PC-9 (cell line): Measurements from ENCODE around the gene KATNA1. TPM values are rescaled to one million over a fixed set of nuclear protein-coding genes. Genes with fewer than 3 reads are reported as not detected.
"Not testable (repeated sequence)": the region's sequence is repeated elsewhere in the genome, so short reads cannot be mapped to it uniquely, and the experiment has no call there.

ENCODE experiments used
- BruUV-seq: library from RNA; stranded (reverse); fragments of 400-500 nt; replicated peaks from 2 replicates; lab custom pipeline; 2021; lab: Mats Ljungman, UMichigan
- CTCF ChIA-PET: fragments of 300-600 bp; sonication (Branson Sonifier 250); formaldehyde crosslinking; loops from one replicate; lab custom pipeline; 2022; ENCODE audit warnings: antibody characterized with exemption; lab: Charles Lee
- POLR2A ChIA-PET: fragments of 300-600 bp; sonication (Branson Sonifier 250); formaldehyde crosslinking; loops from one replicate; lab custom pipeline; 2022; ENCODE audit warnings: antibody characterized with exemption; ENCODE audit not compliant: unreplicated experiment; lab: Charles Lee
- DNase-seq, 2 experiments: peaks; one replicate each; pipeline versions ENCODE4 v3.0.0 to v3.0.0-alpha.2; 2015 to 2022; ENCODE audit warnings: mixed read lengths in 1 of 2
- H2AFZ ChIP-seq: fragments of 200-600 bp; sonication (generic); 2 replicates; pipeline ENCODE4 v1.8.1; 2017; ENCODE audit warnings: antibody characterized with exemption
- H3F3A ChIP-seq: fragments of 200-600 bp; sonication (generic); 2 replicates; pipeline ENCODE4 v1.8.1; 2017; ENCODE audit warnings: antibody characterized with exemption, mild to moderate bottlenecking, low read depth; ENCODE audit not compliant: insufficient read depth
- H3K27ac ChIP-seq: fragments of 200-600 bp; sonication (generic); 2 replicates; pipeline ENCODE4 v1.6.1; 2016; ENCODE audit warnings: mixed run types
- H3K27me3 ChIP-seq: fragments of 200-600 bp; sonication (generic); 2 replicates; pipeline ENCODE4 v1.6.1; 2016; ENCODE audit warnings: low read depth, mixed run types; ENCODE audit not compliant: insufficient read depth
- H3K36me3 ChIP-seq: fragments of 200-600 bp; sonication (generic); 2 replicates; pipeline ENCODE4 v1.6.1; 2016; ENCODE audit warnings: low read depth, mixed run types
- H3K4me1 ChIP-seq: fragments of 200-600 bp; sonication (generic); replicated peaks from 2 replicates; pipeline ENCODE4 v1.6.1; 2016; ENCODE audit warnings: mixed run types; ENCODE audit not compliant: insufficient read depth
- H3K4me2 ChIP-seq: fragments of 200-600 bp; sonication (generic); 2 replicates; pipeline ENCODE4 v1.6.1; 2017; ENCODE audit warnings: mixed run types
- H3K4me3 ChIP-seq: fragments of 200-600 bp; sonication (generic); 2 replicates; pipeline ENCODE4 v1.6.1; 2016; ENCODE audit warnings: mixed run types
- H3K79me2 ChIP-seq: fragments of 200-600 bp; sonication (generic); 2 replicates; pipeline ENCODE4 v1.6.1; 2017; ENCODE audit warnings: low read depth, mixed run types
- H3K9me2 ChIP-seq: fragments of 200-600 bp; sonication (generic); 2 replicates; pipeline ENCODE4 v1.8.1; 2017; ENCODE audit warnings: mild to moderate bottlenecking; ENCODE audit not compliant: insufficient read depth
- H3K9me3 ChIP-seq: fragments of 200-600 bp; sonication (generic); 2 replicates; pipeline ENCODE4 v1.8.1; 2016; ENCODE audit warnings: low read depth; ENCODE audit not compliant: insufficient read depth
- H4K20me1 ChIP-seq: fragments of 200-600 bp; sonication (generic); 2 replicates; pipeline ENCODE4 v1.8.1; 2017; ENCODE audit not compliant: insufficient read depth
- EZH2 ChIP-seq: fragments of 200-600 bp; sonication (generic); IDR thresholded peaks from 2 replicates; pipeline ENCODE4 v1.8.0; 2017; ENCODE audit warnings: antibody characterized with exemption, low read depth
- intact Hi-C: fragments of 100-400 bp; cut with micrococcal nuclease; formaldehyde crosslinking; loops from one replicate; pipeline ENCODE4 v1.10.0; 2022; ENCODE audit not compliant: unreplicated experiment
- total RNA-seq: library from RNA; stranded (reverse); gene quantifications from 2 replicates; pipeline ENCODE4 v1.2.3, GENCODE V29; 2021
- TF ChIP-seq, protein P1 (sequence below): fragments of 200-600 bp; sonication (generic); conservative IDR thresholded peaks from 2 replicates; pipeline ENCODE4 v1.6.1; 2017; ENCODE audit warnings: mixed run types, antibody characterized with exemption, mild to moderate bottlenecking, moderate library complexity

Gene KATNA1
- total RNA-seq, 1 experiment from 2014 or later, result 16.1 TPM

DNA sequence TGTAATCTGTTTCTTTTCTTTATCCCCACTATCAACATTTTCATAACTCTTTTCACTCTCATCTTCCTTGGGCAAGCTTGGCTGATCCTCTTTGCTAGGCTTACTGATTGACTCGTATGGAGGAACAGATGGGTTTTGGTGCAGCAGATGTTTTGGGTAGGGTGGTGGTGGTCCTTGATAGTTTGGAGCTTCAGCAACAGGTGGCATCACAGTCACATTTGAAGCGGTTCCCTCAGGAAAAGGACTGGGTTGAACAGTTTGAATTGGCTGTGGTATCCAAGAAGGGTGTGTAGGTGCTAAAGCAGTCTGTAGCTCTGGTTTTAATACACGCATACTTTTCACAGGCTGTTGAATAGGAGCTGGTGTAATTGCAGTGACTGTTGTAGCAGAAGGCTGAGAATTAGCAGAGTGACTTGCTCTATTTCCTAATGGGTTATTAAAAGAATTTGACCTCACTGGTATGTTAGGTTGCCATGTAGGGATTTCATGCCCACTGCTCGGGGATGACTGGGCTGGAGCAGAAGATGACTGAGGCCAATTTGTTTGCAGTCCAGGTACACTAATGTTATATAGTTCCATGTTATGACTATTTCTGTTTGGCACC, 34.8 kb upstream of the KATNA1 start:
- CTCF ChIA-PET, result no interaction called here
- no peak for TF ChIP-seq EZH2
- TF ChIP-seq, protein P1, sequence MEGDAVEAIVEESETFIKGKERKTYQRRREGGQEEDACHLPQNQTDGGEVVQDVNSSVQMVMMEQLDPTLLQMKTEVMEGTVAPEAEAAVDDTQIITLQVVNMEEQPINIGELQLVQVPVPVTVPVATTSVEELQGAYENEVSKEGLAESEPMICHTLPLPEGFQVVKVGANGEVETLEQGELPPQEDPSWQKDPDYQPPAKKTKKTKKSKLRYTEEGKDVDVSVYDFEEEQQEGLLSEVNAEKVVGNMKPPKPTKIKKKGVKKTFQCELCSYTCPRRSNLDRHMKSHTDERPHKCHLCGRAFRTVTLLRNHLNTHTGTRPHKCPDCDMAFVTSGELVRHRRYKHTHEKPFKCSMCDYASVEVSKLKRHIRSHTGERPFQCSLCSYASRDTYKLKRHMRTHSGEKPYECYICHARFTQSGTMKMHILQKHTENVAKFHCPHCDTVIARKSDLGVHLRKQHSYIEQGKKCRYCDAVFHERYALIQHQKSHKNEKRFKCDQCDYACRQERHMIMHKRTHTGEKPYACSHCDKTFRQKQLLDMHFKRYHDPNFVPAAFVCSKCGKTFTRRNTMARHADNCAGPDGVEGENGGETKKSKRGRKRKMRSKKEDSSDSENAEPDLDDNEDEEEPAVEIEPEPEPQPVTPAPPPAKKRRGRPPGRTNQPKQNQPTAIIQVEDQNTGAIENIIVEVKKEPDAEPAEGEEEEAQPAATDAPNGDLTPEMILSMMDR, result no peak
- Histone ChIP-seq H3K4me2 (no peak overlapping the region), H3K27ac (no peak overlapping the region), H4K20me1 (peaks cover 5% of the 10 kb centered on the region; the same call in 1 of the 2 replicates), H3K9me3 (no peaks in the 10 kb centered on the region), H3K4me3 (no peak overlapping the region), H3F3A (no peaks in the 10 kb centered on the region), H2AFZ (no peak overlapping the region), H3K79me2 (no peaks in the 10 kb centered on the region), H3K27me3 (no peaks in the 10 kb centered on the region), H3K4me1 (no peaks in the 10 kb centered on the region), H3K9me2 (no peaks in the 10 kb centered on the region), H3K36me3 (0 out of 2 replicates have a peak, but pooled peaks cover 3% of the 10 kb centered on the region)
- intact Hi-C loops, result no loop called here
- POLR2A ChIA-PET, result no interaction called here
- no peak for DNase-seq
- no TSS peak for BruUV-seq

DNA sequence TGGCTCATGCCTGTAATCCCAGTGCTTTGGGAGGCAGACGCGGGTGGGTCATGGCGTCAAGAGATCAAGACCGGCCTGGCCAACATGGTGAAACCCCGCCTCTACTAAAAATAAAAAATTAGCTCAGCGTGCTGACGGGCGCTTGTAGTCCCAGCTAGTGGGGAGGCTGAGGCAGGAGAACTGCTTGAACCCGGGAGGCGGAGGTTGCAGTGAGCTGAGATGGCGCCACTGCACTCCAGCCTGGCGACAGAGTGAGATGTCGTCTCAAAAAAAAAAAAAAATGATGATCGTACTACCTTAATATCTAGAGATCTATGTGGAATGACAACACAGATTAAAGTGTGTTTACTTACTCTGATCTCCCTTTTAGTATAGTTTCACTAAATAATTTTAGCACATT, 33.3 kb upstream of the KATNA1 start:
- H3K36me3 ChIP-seq, BruUV-seq, CTCF ChIA-PET, H3K9me3 ChIP-seq, POLR2A ChIA-PET, DNase-seq, H3K4me2 ChIP-seq, H3K79me2 ChIP-seq, H3K9me2 ChIP-seq, H3F3A ChIP-seq, H3K27ac ChIP-seq, H3K4me3 ChIP-seq, H3K27me3 ChIP-seq, H2AFZ ChIP-seq, H4K20me1 ChIP-seq, H3K4me1 ChIP-seq, intact Hi-C loops: not testable (repeated sequence)

DNA sequence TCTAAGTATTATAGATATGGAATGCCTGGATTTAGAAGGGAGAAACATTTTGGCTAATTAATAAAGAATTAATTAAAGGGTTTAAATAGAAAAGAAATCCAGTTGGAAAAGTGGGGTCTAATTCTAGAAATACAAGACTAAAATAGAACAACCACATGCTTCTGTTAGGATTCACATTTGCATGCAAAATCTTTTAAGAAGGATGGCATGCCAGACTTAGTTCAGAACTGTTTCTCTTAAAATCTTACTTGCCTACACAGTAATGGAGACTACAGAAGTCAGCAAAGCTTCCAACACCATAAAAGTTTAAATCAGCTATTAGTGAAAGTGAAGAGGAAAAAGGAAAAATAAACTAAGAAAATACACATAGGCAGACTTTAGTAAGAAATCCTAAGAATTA, 32.7 kb upstream of the KATNA1 start:
- H2AFZ ChIP-seq, result no peak overlapping the region
- no peaks in the 10 kb centered on the region for H3K9me2 ChIP-seq
- POLR2A ChIA-PET, result no interaction called here
- H3K79me2 ChIP-seq, result no peaks in the 10 kb centered on the region
- intact Hi-C loops, result no loop called here
- no peak overlapping the region for H3K4me3 ChIP-seq
- no peak for TF ChIP-seq EZH2
- TF ChIP-seq, protein P1, result no peak
- H3F3A ChIP-seq, result no peaks in the 10 kb centered on the region
- H3K27me3 ChIP-seq, result no peaks in the 10 kb centered on the region
- no peaks in the 10 kb centered on the region for H3K9me3 ChIP-seq
- no peaks in the 10 kb centered on the region for H3K4me1 ChIP-seq
- BruUV-seq, result no TSS peak
- peaks cover 2% of the 10 kb centered on the region; the same call in 1 of the 2 replicates for H4K20me1 ChIP-seq
- H3K4me2 ChIP-seq, result no peak overlapping the region
- H3K36me3 ChIP-seq, result 0 out of 2 replicates have a peak, but pooled peaks cover 3% of the 10 kb centered on the region
- CTCF ChIA-PET, result no interaction called here
- no peak for DNase-seq
- no peak overlapping the region for H3K27ac ChIP-seq

DNA sequence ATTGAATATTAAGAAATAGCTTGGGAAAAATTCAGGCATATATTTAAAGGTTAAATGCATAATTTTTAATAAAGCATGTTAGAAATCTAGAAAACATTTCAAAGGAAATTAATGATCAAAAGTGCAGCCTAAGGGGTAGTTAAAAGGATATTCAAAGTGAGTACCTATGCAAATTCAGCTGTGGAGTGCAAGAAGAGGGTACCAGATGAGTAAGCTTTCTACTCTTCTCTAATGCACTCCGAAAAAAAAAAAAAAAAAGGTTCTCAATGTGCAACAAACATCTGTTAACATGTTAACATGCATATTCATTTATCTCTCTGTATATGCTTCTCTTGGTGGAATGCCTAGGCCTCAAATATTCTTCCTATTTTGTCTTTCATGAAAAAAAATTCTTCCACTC, 32.0 kb upstream of the KATNA1 start:
- ChIA-PET CTCF (no interaction called here), POLR2A (no interaction called here)
- no peak overlapping the region for H2AFZ ChIP-seq
- H3K9me3 ChIP-seq, result no peaks in the 10 kb centered on the region
- no peaks in the 10 kb centered on the region for H3K79me2 ChIP-seq
- H3K27me3 ChIP-seq, result no peaks in the 10 kb centered on the region
- no peak overlapping the region for H3K4me3 ChIP-seq
- H3K36me3 ChIP-seq, result 0 out of 2 replicates have a peak, but pooled peaks cover 3% of the 10 kb centered on the region
- intact Hi-C loops, result no loop called here
- H4K20me1 ChIP-seq, result no peaks in the 10 kb centered on the region
- no peak for DNase-seq
- BruUV-seq, result no TSS peak
- H3K27ac ChIP-seq, result no peak overlapping the region
- H3K4me1 ChIP-seq, result no peaks in the 10 kb centered on the region
- H3K4me2 ChIP-seq, result no peak overlapping the region
- TF ChIP-seq, protein P1, result no peak
- TF ChIP-seq EZH2, result no peak
- no peaks in the 10 kb centered on the region for H3F3A ChIP-seq
- no peaks in the 10 kb centered on the region for H3K9me2 ChIP-seq

DNA sequence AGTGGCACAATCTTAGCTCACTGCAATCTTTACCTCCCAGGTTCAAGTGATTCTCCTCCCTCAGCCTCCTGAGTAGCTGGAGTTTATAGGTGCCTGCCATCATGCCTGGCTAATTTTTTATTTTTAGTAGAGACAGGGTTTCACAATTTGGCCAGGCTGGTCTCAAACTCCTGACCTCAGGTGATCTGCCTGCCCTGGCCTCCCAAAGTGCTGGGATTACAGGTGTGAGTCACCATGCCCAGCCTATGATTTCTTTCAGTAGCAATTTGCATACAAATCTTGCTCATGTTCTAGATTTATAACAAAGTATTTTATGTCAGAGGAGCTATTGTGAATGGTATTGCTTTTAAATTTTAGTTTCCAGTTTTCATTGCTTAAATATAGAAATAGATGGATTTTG, 23.8 kb upstream of the KATNA1 start:
- H3K4me2 ChIP-seq, H2AFZ ChIP-seq, DNase-seq, H3K9me2 ChIP-seq, H3K27me3 ChIP-seq, BruUV-seq, H3F3A ChIP-seq, intact Hi-C loops, H3K27ac ChIP-seq, H4K20me1 ChIP-seq, H3K36me3 ChIP-seq, POLR2A ChIA-PET, H3K4me3 ChIP-seq, H3K9me3 ChIP-seq, CTCF ChIA-PET, H3K79me2 ChIP-seq, H3K4me1 ChIP-seq: not testable (repeated sequence)
